HTR-8/SVneo (cell line): ENCODE data around the gene HNF4A.
"Not testable (repeated sequence)": the region's sequence is repeated elsewhere in the genome, so short reads cannot be mapped to it uniquely, and the experiment has no call there.

Experiments used
- DNase-seq: peaks from one replicate; pipeline ENCODE4 v3.0.0; 2011; ENCODE audit warnings: low spot score, mixed read lengths; ENCODE audit not compliant: insufficient read length
- FAIRE-seq: peaks from 2 replicates; lab custom pipeline; 2011; peaks lifted over from hg19 to GRCh38; lab: Jason Lieb, UNC

Gene HNF4A

GRCh38 chr20:44344723-44345122 lies 10.8 kb upstream of the HNF4A start:
- DNase-seq (no peak), FAIRE-seq (no peak)

DNA sequence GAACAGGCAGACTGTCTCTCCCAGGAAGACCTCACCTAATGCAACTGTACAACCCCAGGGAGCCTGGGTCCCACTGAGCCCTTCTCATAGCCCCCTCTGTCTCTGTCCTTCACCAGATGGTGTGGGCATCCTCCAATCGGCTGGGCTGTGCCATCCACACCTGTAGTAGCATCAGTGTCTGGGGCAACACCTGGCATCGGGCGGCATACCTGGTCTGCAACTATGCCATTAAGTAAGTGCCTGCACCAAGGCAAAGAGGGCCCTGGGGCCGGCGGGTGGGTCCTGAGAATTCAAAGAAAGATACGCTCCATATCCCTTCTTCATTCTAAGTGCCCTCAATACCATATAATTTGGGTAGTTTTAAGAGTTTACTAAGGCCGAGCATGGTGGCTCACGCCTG lies 10.4 kb upstream of the HNF4A start:
- peak; percentile 87 for FAIRE-seq
- no peak for DNase-seq

DNA sequence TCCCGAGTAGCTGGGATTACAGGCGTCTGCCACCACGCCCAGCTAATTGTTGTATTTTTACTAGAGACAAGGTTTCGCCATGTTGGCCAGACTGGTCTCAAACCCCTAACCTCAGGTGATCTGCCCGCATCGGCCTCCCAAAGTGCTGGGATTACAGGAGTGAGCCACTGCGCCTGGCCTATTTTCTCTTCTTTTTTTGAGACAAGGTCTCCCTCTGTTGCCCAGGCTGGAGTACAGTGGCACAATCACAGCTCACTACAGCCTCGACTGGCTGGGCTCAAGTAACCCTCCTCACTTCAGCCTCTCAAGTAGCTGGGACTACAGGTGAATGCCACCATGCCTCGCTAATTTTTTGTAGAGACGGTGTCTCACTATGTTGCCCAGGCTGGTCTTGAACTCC lies 9.6 kb upstream of the HNF4A start:
- not testable (repeated sequence) for DNase-seq
- peak; percentile 33 for FAIRE-seq

- FAIRE-seq (peak; percentile 20), DNase-seq (no peak)
Measured at GRCh38 chr20:44348168-44348659, 7.3 kb upstream of the HNF4A start.

GRCh38 chr20:44349349-44349748 lies 6.2 kb upstream of the HNF4A start:
- no peak for FAIRE-seq
- no peak for DNase-seq

DNA sequence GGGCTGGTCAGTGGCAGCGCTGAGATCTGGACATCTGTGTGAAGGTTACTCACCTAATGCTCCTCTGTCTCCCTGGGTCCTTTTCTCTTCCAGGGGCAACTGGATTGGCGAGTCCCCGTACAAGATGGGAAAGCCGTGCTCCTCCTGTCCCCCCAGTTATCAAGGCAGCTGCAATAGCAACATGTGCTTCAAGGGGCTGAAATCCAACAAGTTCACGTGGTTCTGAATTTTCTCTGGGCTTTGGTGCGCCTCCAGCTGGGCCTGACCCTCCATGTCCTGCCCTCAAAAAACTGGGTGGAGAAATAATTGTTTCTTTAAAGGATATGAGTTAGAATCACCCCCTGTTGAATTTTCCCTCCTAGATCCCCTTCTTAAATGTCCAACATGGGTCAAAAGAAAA lies 4.9 kb upstream of the HNF4A start:
- no peak for DNase-seq

DNA sequence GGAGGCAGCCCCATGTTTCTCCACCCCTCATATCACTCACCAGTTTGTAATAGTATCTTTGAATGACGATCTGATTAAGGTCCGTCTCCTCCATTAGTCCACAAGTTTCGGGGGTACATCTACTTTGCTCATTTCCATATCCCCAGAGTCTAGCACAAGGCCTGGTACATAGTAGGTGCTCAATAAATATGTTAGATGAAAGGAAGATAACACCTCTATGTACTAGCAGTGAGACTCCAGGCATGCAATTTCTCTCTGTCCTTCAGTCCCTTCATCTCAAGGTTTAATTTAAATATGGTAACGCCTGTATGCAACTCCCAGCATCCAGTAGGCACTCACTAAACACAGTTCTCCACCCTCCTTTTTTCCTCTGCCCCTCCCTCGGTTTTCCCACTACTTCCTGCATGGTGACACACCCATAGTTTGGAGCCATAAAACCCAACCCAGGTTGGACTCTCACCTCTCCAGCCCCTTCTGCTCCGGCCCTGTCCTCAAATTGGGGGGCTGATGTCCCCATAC lies 461 bp upstream of the HNF4A start:
- peak; percentile 79 for FAIRE-seq

More for the DNA sequence above, 4.9 kb upstream of the HNF4A start:
- FAIRE-seq = no peak

DNA sequence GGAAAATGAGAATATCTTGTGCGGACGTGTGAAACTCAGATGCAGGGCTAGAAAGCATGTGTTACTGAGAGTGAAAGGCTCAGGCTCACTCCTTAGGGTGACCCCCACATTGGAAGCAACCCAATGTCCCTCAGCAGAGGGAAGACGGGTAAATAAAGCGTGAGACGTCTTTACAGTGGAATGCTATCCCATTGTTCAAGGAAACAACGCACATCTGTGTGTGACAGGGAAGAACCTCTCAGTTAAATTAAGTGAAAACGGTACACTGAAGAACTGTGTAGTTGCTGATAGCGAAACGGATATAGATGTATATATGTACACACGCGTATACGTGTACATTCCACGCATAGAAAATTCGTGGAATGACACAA lies 839 bp downstream of the HNF4A start:
- FAIRE-seq (peak; percentile 69), DNase-seq (no peak)

More for the DNA sequence above, 461 bp upstream of the HNF4A start:
- DNase-seq = no peak

- FAIRE-seq = no peak
Measured at GRCh38 chr20:44357020-44357419, 1.5 kb downstream of the HNF4A start.

GRCh38 chr20:44357555-44358125 lies 2.1 kb downstream of the HNF4A start:
- DNase-seq = no peak
- no peak for FAIRE-seq

More at GRCh38 chr20:44357020-44357419, 1.5 kb downstream of the HNF4A start:
- DNase-seq = no peak

- DNase-seq (no peak), FAIRE-seq (peak; percentile 84)
Measured at GRCh38 chr20:44358776-44359175, 3.3 kb downstream of the HNF4A start.

DNA sequence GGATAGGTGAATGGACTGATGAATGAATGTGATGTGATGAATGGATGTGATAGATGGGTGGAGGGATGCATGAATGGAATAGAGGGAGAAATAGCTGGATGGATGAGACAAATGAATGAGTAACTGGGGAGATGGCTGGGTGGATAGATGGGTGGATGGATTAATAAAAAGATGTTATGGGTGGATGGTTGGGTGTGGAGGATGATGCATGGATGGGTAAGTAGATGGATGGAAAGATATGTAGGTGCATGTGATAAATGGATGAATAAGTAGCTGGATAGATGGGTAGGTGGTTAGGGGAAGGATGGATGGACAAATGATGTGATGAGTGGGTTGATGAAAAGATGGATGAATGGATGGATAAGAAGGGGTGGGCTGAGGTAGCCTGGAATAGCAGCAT lies 4.7 kb downstream of the HNF4A start:
- DNase-seq = no peak
- FAIRE-seq = peak; percentile 95

DNA sequence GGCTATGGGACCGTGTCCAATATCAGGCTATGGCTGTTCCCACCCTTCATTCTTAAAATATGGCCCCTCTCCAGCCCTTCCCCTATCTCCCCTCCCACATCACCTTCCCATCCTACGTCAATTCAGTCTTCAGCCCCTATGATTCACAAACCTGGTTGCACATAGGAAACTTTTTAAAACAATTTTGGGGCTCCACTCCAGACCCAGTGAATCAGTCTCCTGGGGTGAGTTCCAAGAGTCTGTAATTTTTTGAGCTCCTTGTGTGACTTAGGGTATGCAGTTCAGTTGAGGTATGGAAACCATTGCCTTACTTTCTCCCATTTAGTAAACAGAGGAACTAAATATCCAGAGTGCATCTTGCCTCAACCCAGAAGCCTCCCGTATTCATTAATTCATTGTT lies 5.5 kb downstream of the HNF4A start:
- no peak for FAIRE-seq
- no peak for DNase-seq

DNA sequence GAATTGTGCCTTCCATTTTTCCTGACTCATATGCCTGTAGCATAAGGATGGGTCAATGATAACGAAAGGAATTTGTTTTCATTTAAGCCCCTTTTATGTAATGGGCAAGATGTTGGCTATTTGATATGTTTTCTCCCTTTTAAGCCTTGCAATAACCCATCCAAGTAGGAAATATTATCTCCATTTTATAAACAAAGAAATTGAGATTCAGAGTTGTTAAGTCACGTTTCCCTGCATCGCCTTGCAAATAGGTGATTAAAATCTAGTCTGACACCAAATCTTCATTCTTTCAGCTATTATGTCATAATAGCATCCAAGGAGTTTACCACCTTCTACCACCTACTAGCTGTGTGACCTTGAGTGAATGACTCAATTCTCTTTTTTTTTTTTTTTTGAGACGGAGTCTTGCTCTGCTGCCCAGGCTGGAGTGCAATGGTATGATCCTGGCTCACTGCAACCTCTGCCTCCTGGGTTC lies 7.0 kb downstream of the HNF4A start:
- peak; percentile 13 for FAIRE-seq
- no peak for DNase-seq

- DNase-seq = no peak
- FAIRE-seq = no peak
Measured at GRCh38 chr20:44364068-44364467, 8.6 kb downstream of the HNF4A start.

- FAIRE-seq (peak; percentile 95), DNase-seq (no peak)
Measured at GRCh38 chr20:44364780-44365179, 9.3 kb downstream of the HNF4A start.

DNA sequence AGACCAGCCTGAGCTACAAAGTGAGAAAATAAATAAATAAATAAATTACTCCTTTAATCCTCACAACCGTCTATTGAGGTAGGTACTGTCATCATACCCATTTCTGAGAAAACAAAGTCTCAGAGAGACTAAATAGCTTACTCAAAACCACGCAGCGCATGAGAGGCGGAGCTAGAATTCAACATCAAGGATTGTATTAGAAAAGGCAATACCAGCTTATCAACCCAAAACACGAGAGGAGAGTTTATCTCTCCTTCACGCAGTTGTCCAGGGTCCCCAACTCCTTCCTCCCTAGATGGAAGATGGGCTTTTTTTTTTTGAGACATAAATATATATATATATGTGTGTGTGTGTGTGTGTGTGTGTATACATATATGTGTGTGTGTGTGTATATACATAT lies 12.2 kb downstream of the HNF4A start:
- DNase-seq (no peak), FAIRE-seq (no peak)

GRCh38 chr20:44370639-44371218 lies 15.2 kb downstream of the HNF4A start:
- FAIRE-seq (no peak), DNase-seq (no peak)

- FAIRE-seq = no peak
- DNase-seq = no peak
Measured at GRCh38 chr20:44382641-44383040, 27.1 kb downstream of the HNF4A start.

- DNase-seq (peak; percentile 88), FAIRE-seq (peak; percentile 96)
Measured at GRCh38 chr20:44384423-44385027, 29.0 kb downstream of the HNF4A start.

GRCh38 chr20:44388466-44389023 lies 33.0 kb downstream of the HNF4A start:
- DNase-seq (peak; percentile 95), FAIRE-seq (peak; percentile 98)
